ENCODE results near the gene TEAD1. TPM values are rescaled to one million over a fixed set of nuclear protein-coding genes. Genes with fewer than 3 reads are reported as not detected.

TEAD1 gene
- total and polyA plus RNA-seq, 9 donors: 20.0 to 84.1 (median 67.6) TPM

DNA sequence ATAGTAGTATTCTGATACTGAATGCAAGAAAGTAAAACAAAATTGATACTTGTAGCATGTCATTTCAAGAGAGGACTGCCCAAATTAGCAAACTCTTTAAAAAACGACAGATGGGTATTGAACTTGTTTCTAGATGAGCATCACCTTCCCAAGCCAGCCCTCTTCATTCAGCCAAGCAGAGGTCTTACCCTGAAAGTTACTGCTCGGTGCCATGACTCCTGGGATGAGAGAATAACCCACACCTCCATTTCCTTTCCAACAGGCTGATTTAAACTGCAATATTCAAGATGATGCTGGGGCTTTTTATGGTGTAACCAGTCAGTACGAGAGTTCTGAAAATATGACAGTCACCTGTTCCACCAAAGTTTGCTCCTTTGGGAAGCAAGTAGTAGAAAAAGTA is 250.4 kb downstream of the TEAD1 start:
- no peaks in the 10 kb centered on the region for H3K36me3 ChIP-seq
- H3K27ac ChIP-seq: no peak overlapping the region
- no peak overlapping the region for H3K4me3 ChIP-seq
- no peaks in the 10 kb centered on the region for H3K27me3 ChIP-seq
- intact Hi-C loops (cut with DNase I): no loop called here
- no peaks in the 10 kb centered on the region for H3K4me1 ChIP-seq (ENCODE audit: insufficient read depth)
- no peak for DNase-seq
- TF ChIP-seq, protein P1, sequence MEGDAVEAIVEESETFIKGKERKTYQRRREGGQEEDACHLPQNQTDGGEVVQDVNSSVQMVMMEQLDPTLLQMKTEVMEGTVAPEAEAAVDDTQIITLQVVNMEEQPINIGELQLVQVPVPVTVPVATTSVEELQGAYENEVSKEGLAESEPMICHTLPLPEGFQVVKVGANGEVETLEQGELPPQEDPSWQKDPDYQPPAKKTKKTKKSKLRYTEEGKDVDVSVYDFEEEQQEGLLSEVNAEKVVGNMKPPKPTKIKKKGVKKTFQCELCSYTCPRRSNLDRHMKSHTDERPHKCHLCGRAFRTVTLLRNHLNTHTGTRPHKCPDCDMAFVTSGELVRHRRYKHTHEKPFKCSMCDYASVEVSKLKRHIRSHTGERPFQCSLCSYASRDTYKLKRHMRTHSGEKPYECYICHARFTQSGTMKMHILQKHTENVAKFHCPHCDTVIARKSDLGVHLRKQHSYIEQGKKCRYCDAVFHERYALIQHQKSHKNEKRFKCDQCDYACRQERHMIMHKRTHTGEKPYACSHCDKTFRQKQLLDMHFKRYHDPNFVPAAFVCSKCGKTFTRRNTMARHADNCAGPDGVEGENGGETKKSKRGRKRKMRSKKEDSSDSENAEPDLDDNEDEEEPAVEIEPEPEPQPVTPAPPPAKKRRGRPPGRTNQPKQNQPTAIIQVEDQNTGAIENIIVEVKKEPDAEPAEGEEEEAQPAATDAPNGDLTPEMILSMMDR (IDR thresholded peaks at IDR 0.05): no peak
- TF ChIP-seq EP300 (IDR thresholded peaks at IDR 0.05) (no peak), POLR2A (IDR thresholded peaks at IDR 0.05) (no peak)
- WGBS, 3 donors: 93 to 96% (median 95%) methylated on average over 3 of the region's 3 CpGs
- no peaks in the 10 kb centered on the region for H3K9me3 ChIP-seq

GRCh38 chr11:12925520-12925919 is 251.3 kb downstream of the TEAD1 start:
- Histone ChIP-seq H3K4me3 (no peak overlapping the region), H3K27ac (no peak overlapping the region), H3K27me3 (no peaks in the 10 kb centered on the region), H3K36me3 (no peaks in the 10 kb centered on the region), H3K9me3 (no peaks in the 10 kb centered on the region), H3K4me1 (ENCODE audit: insufficient read depth) (no peaks in the 10 kb centered on the region)
- DNase-seq: no peak
- 72 to 73% (median 72%) methylated on average over 4 of the region's 4 CpGs for WGBS, 3 donors
- intact Hi-C loops (cut with DNase I): no loop called here
- TF ChIP-seq POLR2A (IDR thresholded peaks at IDR 0.05): no peak
- TF ChIP-seq, protein P1 (IDR thresholded peaks at IDR 0.05): no peak
- TF ChIP-seq EP300 (IDR thresholded peaks at IDR 0.05): no peak

DNA sequence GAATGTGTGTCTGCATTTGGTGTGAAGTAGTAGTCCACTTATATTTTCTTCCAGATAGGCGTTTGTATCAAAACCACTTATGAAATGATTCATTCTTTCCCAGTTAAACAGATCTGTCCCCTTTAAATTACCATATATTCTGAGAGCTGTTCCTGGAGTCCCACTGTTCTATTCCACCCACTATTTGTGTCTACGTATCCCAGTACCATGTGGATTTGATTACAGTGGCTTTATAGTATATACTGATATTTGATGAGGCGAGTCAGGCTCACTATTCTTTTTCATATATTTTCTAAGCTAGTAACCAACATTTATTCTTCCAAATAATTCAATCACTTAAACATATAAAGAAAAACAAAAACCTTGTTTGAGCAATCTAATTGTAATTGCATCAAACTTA is 253.0 kb downstream of the TEAD1 start:
- Histone ChIP-seq H3K27ac (no peak overlapping the region), H3K27me3 (no peaks in the 10 kb centered on the region)

DNA sequence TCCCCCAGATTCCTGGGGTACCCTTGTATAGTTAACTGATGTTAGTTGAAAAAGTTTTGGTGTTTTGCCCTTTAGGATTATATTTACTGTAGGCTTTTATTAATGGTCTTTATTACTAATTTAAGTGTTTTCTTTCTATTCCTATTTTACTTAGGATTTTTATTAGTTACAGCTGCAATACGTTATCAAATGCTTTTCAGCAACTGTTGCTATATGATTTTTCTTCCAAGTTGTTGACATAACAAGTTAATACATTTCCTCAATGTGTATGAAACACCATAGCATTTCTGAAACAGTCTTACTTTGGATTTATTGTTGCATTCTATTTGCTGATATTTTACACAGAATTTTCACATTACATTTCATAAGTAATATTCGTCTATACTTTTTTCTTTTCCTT is 253.7 kb downstream of the TEAD1 start:
- DNase-seq: no peak
- H3K4me1 ChIP-seq (ENCODE audit: insufficient read depth): no peaks in the 10 kb centered on the region
- intact Hi-C loops (cut with DNase I): no loop called here
- TF ChIP-seq POLR2A (IDR thresholded peaks at IDR 0.05) (no peak), EP300 (IDR thresholded peaks at IDR 0.05) (no peak)
- TF ChIP-seq, protein P1 (IDR thresholded peaks at IDR 0.05): no peak
- H3K36me3 ChIP-seq: no peaks in the 10 kb centered on the region
- H3K9me3 ChIP-seq: no peaks in the 10 kb centered on the region
- H3K27me3 ChIP-seq: no peaks in the 10 kb centered on the region
- 86 to 91% (median 89%) methylated on average over 2 of the region's 2 CpGs for WGBS, 3 donors
- no peak overlapping the region for H3K4me3 ChIP-seq
- no peak overlapping the region for H3K27ac ChIP-seq

More for the DNA sequence above, 253.0 kb downstream of the TEAD1 start:
- intact Hi-C loops (cut with DNase I): no loop called here
- WGBS, 3 donors: 83 to 85% (median 85%) methylated on average over 3 of the region's 3 CpGs
- Histone ChIP-seq H3K4me3 (no peak overlapping the region), H3K4me1 (ENCODE audit: insufficient read depth) (no peaks in the 10 kb centered on the region), H3K9me3 (no peaks in the 10 kb centered on the region), H3K36me3 (no peaks in the 10 kb centered on the region)
- DNase-seq: no peak
- TF ChIP-seq POLR2A (IDR thresholded peaks at IDR 0.05): no peak
- TF ChIP-seq, protein P1 (IDR thresholded peaks at IDR 0.05): no peak
- no peak for TF ChIP-seq EP300 (IDR thresholded peaks at IDR 0.05)

DNA sequence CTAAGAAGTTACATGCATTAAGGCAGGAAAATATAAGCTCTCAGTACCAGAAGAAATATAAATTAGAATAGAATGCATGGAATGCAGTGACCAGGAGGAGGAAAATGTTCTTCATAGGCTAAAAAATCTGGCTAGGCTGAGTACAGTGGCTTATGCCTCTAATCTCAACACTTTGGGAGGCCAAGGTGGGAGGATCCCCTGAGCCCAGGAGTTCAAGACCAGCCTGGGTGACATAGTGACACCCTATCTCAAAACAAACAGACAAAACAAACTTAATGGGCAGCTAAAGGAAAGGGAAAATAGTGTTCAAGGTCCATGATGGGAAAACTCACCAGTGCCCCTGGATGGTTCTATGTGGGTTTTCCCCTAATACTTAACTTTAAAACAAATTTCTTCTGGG is 256.6 kb downstream of the TEAD1 start:
- Histone ChIP-seq H3K4me1 (ENCODE audit: insufficient read depth) (no peaks in the 10 kb centered on the region), H3K27ac (no peak overlapping the region), H3K4me3 (no peak overlapping the region), H3K9me3 (no peaks in the 10 kb centered on the region), H3K36me3 (no peaks in the 10 kb centered on the region), H3K27me3 (no peaks in the 10 kb centered on the region)
- no peak for DNase-seq
- TF ChIP-seq POLR2A (IDR thresholded peaks at IDR 0.05) (no peak), EP300 (IDR thresholded peaks at IDR 0.05) (no peak)
- TF ChIP-seq, protein P1 (IDR thresholded peaks at IDR 0.05): no peak
- intact Hi-C loops (cut with DNase I): no loop called here
